NCI-H128 (cell line): ENCODE data around the gene HDAC8.

ENCODE experiments used
- DNase-seq: peaks from one replicate; lab custom pipeline; 2025; ENCODE audit not compliant: unreplicated experiment; lab: John Stamatoyannopoulos, UW

The HDAC8 gene

GRCh38 chrX:72381439-72382201 lies 191.0 kb downstream of the HDAC8 start:
- DNase-seq: no peak

GRCh38 chrX:72376124-72376523 lies 196.5 kb downstream of the HDAC8 start:
- DNase-seq: no peak

GRCh38 chrX:72373136-72373535 lies 199.5 kb downstream of the HDAC8 start:
- DNase-seq: no peak

- DNase-seq: no peak
Observed at GRCh38 chrX:72372735-72373134, 199.9 kb downstream of the HDAC8 start.

GRCh38 chrX:72371405-72371804 lies 201.2 kb downstream of the HDAC8 start:
- DNase-seq: no peak

GRCh38 chrX:72368796-72369195 lies 203.8 kb downstream of the HDAC8 start:
- no peak for DNase-seq

GRCh38 chrX:72367516-72367915 lies 205.1 kb downstream of the HDAC8 start:
- no peak for DNase-seq

GRCh38 chrX:72366701-72367454 lies 205.8 kb downstream of the HDAC8 start:
- DNase-seq: no peak

GRCh38 chrX:72366178-72366577 lies 206.5 kb downstream of the HDAC8 start:
- DNase-seq: no peak

- DNase-seq: no peak
Observed at GRCh38 chrX:72365126-72365525, 207.5 kb downstream of the HDAC8 start.

- DNase-seq: no peak
Observed at GRCh38 chrX:72360326-72360725, 212.3 kb downstream of the HDAC8 start.

GRCh38 chrX:72358313-72358712 lies 214.3 kb downstream of the HDAC8 start:
- no peak for DNase-seq

- DNase-seq: no peak
Observed at GRCh38 chrX:72352786-72353185, 219.9 kb downstream of the HDAC8 start.

GRCh38 chrX:72351606-72352334 lies 220.9 kb downstream of the HDAC8 start:
- DNase-seq: no peak

GRCh38 chrX:72349190-72349589 lies 223.5 kb downstream of the HDAC8 start:
- no peak for DNase-seq

GRCh38 chrX:72348247-72348979 lies 224.2 kb downstream of the HDAC8 start:
- no peak for DNase-seq

- no peak for DNase-seq
Observed at GRCh38 chrX:72347366-72347765, 225.3 kb downstream of the HDAC8 start.

GRCh38 chrX:72346302-72346949 lies 226.2 kb downstream of the HDAC8 start:
- no peak for DNase-seq

- no peak for DNase-seq
Observed at GRCh38 chrX:72340626-72341025, 232.0 kb downstream of the HDAC8 start.

- no peak for DNase-seq
Observed at GRCh38 chrX:72340041-72340440, 232.6 kb downstream of the HDAC8 start.

- DNase-seq: no peak
Observed at GRCh38 chrX:72330131-72330530, 242.5 kb downstream of the HDAC8 start.
